ENCODE data around the gene ARFGAP1. TPM values are rescaled to one million over a fixed set of nuclear protein-coding genes. Genes with fewer than 3 reads are reported as not detected.
"Not testable (repeated sequence)": the region's sequence is repeated elsewhere in the genome, so short reads cannot be mapped to it uniquely, and the experiment has no call there.

Gene ARFGAP1
- total RNA-seq, 1 donor from 2014 or later, result 57.0 TPM

DNA sequence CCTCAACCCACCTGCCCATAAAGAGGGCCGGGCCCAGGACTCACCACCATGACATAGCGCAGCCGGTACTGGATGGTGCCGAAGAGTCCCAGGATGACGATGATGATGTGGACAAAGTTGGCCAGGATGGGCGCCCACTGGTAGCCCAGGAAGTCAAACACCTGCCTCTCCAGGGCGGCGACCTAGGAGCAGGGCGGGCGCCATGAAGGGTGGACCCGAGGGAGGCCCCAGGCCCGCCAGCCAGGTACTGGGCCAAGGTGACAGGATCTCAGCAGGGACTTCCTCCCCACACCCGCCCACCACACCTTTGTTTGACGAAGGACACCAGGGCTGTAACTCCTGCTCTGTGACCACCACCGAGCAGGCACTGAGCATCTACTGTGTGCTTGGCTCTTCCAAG is 22.7 kb upstream of the ARFGAP1 start:
- Histone ChIP-seq H3K9me3 (no peaks in the 10 kb centered on the region), H3K36me3 (no peaks in the 10 kb centered on the region), H3K27me3 (peaks cover 8% of the 10 kb centered on the region), H3K4me1 (peaks cover 0 to 5% of the 10 kb centered on the region in 2 donors), H3K4me3 (no peak overlapping the region), H3K27ac (no peak overlapping the region)
- TF ChIP-seq, protein P1, sequence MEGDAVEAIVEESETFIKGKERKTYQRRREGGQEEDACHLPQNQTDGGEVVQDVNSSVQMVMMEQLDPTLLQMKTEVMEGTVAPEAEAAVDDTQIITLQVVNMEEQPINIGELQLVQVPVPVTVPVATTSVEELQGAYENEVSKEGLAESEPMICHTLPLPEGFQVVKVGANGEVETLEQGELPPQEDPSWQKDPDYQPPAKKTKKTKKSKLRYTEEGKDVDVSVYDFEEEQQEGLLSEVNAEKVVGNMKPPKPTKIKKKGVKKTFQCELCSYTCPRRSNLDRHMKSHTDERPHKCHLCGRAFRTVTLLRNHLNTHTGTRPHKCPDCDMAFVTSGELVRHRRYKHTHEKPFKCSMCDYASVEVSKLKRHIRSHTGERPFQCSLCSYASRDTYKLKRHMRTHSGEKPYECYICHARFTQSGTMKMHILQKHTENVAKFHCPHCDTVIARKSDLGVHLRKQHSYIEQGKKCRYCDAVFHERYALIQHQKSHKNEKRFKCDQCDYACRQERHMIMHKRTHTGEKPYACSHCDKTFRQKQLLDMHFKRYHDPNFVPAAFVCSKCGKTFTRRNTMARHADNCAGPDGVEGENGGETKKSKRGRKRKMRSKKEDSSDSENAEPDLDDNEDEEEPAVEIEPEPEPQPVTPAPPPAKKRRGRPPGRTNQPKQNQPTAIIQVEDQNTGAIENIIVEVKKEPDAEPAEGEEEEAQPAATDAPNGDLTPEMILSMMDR (IDR thresholded peaks at IDR 0.05), result no peak
- DNase-seq (ENCODE audit: low spot score in 2 of 2), result no peak
- intact Hi-C loops (cut with DNase I), result no loop called here

DNA sequence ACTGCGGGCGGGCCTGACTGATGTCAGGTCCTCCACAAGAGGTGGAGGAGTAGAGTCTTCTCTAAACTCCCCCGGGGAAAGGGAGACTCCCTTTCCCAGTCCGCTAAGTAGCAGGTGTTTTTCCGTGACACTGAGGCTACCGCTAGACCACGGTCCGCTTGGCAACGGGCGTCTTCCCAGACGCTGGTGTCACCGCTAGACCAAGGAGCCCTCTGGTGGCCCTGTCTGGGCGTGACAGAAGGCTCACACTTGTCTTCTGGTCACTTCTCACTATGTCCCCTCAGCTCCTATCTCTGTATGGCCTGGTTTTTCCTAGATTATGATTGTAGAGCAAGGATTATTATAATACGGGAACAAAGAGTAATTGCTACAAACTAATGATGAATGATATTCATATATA is 21.3 kb upstream of the ARFGAP1 start:
- H3K9me3 ChIP-seq; DNase-seq (ENCODE audit: low spot score in 2 of 2); H3K36me3 ChIP-seq; H3K4me1 ChIP-seq; H3K4me3 ChIP-seq; H3K27ac ChIP-seq; H3K27me3 ChIP-seq; intact Hi-C loops (cut with DNase I): not testable (repeated sequence)

- TF ChIP-seq, protein P1 (IDR thresholded peaks at IDR 0.05), result no peak
- H3K27me3 ChIP-seq, result peaks cover 8% of the 10 kb centered on the region
- peaks cover 0 to 5% of the 10 kb centered on the region in 2 donors for H3K4me1 ChIP-seq
- H3K9me3 ChIP-seq, result no peaks in the 10 kb centered on the region
- intact Hi-C loops (cut with DNase I), result no loop called here
- no peaks in the 10 kb centered on the region for H3K36me3 ChIP-seq
- DNase-seq (ENCODE audit: low spot score in 2 of 2), result no peak
- H3K27ac ChIP-seq, result no peak overlapping the region
- no peak overlapping the region for H3K4me3 ChIP-seq
These were observed 20.3 kb upstream of the ARFGAP1 start for GRCh38 chr20:63252284-63252711.

DNA sequence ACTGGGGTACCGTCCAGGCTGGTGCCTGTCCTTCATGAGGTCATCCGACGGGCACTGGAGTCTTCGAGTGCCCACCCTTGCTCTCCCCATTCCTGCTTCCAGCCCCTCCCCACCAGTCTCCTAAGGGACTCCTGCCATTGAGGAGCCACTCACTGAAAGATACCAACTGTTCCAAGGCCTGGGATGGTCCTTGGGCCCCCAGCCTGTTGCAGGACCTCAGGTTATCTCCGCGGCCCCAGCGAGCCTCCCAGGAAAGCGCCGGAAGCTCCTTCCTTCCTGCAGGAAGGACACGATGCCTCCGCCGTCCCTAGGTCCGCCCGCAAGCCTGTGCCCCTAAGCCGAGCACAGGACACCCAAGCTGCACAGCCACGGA is 19.6 kb upstream of the ARFGAP1 start:
- no peak for DNase-seq (ENCODE audit: low spot score in 2 of 2)
- H3K4me1 ChIP-seq, result peaks cover 0 to 5% of the 10 kb centered on the region in 2 donors
- H3K4me3 ChIP-seq, result peak overlapping the region; percentile 39 to 53
- no peak overlapping the region for H3K27ac ChIP-seq
- no peaks in the 10 kb centered on the region for H3K36me3 ChIP-seq
- H3K9me3 ChIP-seq, result no peaks in the 10 kb centered on the region
- peaks cover 8% of the 10 kb centered on the region for H3K27me3 ChIP-seq
- TF ChIP-seq, protein P1 (IDR thresholded peaks at IDR 0.05), result no peak
- intact Hi-C loops (cut with DNase I), result no loop called here

DNA sequence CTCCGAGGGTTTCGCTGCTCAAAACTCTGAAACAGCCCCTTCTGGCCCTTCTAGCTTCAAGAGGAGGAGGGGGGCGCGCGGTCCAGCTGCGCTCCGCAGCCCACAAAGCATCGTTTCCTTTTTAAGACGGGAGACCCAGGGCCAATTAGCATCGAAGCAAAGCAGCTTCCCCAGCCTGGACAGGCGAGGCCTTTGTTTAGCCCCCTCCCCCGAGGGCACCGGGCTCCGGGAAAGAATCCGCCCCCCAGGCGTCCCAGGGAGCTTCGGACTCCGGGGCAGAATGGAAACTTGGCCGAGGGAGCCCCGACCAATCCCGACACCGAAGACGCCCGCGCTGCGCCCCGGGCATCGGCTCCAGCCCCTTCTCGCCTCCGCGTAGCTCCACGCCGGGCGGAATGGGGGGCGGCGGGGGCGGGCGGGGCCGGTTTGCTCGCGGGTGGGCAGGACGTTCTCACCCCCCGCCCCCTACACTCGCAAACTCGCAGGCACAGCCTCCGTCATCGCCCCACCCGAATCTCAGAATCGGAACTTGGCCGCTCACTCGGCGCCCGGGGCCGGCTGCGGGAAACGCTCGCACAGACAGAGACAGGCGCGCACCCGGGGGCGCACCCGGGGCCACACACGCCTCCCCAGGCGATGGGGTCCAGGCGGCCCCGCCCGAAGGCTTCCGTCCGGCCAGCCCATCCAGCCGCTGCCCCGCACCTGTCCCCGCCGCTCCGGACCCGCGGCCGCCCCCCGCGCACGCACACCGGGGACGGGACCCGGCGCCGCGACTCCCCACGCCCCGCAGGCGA is 19.0 kb upstream of the ARFGAP1 start:
- no peak for DNase-seq (ENCODE audit: low spot score in 2 of 2)
- TF ChIP-seq, protein P1 (IDR thresholded peaks at IDR 0.05), result no peak
- Histone ChIP-seq H3K27me3 (peaks cover 8% of the 10 kb centered on the region), H3K4me1 (peaks cover 0 to 5% of the 10 kb centered on the region in 2 donors), H3K4me3 (peak overlapping the region; percentile 39 to 53), H3K27ac (no peak overlapping the region), H3K9me3 (no peaks in the 10 kb centered on the region), H3K36me3 (no peaks in the 10 kb centered on the region)
- intact Hi-C loops (cut with DNase I), result no loop called here

DNA sequence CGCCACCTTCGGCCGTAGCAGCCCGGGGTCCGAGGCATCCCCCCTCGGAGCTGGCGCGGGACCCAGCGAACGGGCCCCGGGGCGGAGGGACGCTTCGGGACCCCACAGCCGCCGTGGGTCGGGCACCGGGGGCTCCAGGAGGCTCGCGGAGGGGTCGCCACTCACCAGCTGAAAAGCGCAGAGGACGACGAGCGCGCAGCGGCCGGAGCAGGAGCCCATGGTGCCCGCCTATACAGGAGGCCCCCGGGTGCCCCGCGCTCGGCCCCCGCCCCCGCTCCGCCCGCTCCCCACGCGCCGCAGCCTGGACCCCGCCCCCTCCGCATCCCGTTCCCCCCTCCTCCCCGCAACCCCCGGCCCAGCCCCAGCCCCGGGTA is 18.4 kb upstream of the ARFGAP1 start, which contains the start of gene NKAIN4:
Gene NKAIN4 (minus strand): TSS at position 232 of the 374 bp plus-strand sequence. CDS start 13 bp downstream, at position 219.
- no peak for DNase-seq (ENCODE audit: low spot score in 2 of 2)
- Histone ChIP-seq H3K36me3 (no peaks in the 10 kb centered on the region), H3K9me3 (no peaks in the 10 kb centered on the region), H3K4me1 (peaks cover 0 to 5% of the 10 kb centered on the region in 2 donors), H3K27me3 (peaks cover 8% of the 10 kb centered on the region), H3K4me3 (peak within 1 kb of the TSS; percentile 39 to 53), H3K27ac (no peak within 1 kb of the TSS)
- intact Hi-C loops (cut with DNase I), result no loop called here
- TF ChIP-seq, protein P1 (IDR thresholded peaks at IDR 0.05), result no peak
